ENCODE results near the gene ARL4D. TPM values are rescaled to one million over a fixed set of nuclear protein-coding genes. Genes with fewer than 3 reads are reported as not detected.
A peak's percentile ranks its signal among the peaks of the same experiment; 100 is the strongest.

The ARL4D gene
- total RNA-seq, 1 donor = 22.2 TPM

GRCh38 chr17:43427362-43428043 is 28.7 kb downstream of the ARL4D start:
- DNase-seq (ENCODE audit: low read depth) = no peak
- no peak for TF ChIP-seq CTCF (IDR thresholded peaks at IDR 0.05; ENCODE audit: insufficient read depth, low read length)
- no peak overlapping the region for H3K4me3 ChIP-seq (ENCODE audit: low read depth, low read length)

- TF ChIP-seq CTCF (IDR thresholded peaks at IDR 0.05; ENCODE audit: insufficient read depth, low read length) = peak; percentile 33
- no peak overlapping the region for H3K4me3 ChIP-seq (ENCODE audit: low read depth, low read length)
- no peak for DNase-seq (ENCODE audit: low read depth)
Measured at GRCh38 chr17:43428524-43428923, 29.7 kb downstream of the ARL4D start.

- no peak for DNase-seq (ENCODE audit: low read depth)
- H3K4me3 ChIP-seq (ENCODE audit: low read depth, low read length) = no peak overlapping the region
- TF ChIP-seq CTCF (IDR thresholded peaks at IDR 0.05; ENCODE audit: insufficient read depth, low read length) = no peak
Measured at GRCh38 chr17:43430936-43431713, 32.3 kb downstream of the ARL4D start.

GRCh38 chr17:43431714-43432523 is 33.1 kb downstream of the ARL4D start:
- H3K4me3 ChIP-seq (ENCODE audit: low read depth, low read length) = no peak overlapping the region
- peak; percentile 90 for DNase-seq (ENCODE audit: low read depth)
- no peak for TF ChIP-seq CTCF (IDR thresholded peaks at IDR 0.05; ENCODE audit: insufficient read depth, low read length)

- no peak for TF ChIP-seq CTCF (IDR thresholded peaks at IDR 0.05; ENCODE audit: insufficient read depth, low read length)
- no peak overlapping the region for H3K4me3 ChIP-seq (ENCODE audit: low read depth, low read length)
- no peak for DNase-seq (ENCODE audit: low read depth)
Measured at GRCh38 chr17:43434902-43435319, 36.1 kb downstream of the ARL4D start.

- no peak for TF ChIP-seq CTCF (IDR thresholded peaks at IDR 0.05; ENCODE audit: insufficient read depth, low read length)
- DNase-seq (ENCODE audit: low read depth) = no peak
- no peak overlapping the region for H3K4me3 ChIP-seq (ENCODE audit: low read depth, low read length)
Measured at GRCh38 chr17:43437756-43438155, 39.0 kb downstream of the ARL4D start.
